Activated CD4-positive, alpha-beta memory T cell treated with anti-CD3 and anti-CD28 coated beads for 36 hours (primary cell): Measurements from ENCODE around the gene C7. TPM values are rescaled to one million over a fixed set of nuclear protein-coding genes. Genes with fewer than 3 reads are reported as not detected.
"Not testable (repeated sequence)": the region's sequence is repeated elsewhere in the genome, so short reads cannot be mapped to it uniquely, and the experiment has no call there.

Source experiments
- CTCF ChIA-PET: fragments of 350-600 bp; sonication (Branson Sonifier 250); formaldehyde crosslinking; loops from one replicate; lab custom pipeline; 2021; ENCODE audit warnings: antibody characterized with exemption, inconsistent platforms; lab: Charles Lee
- POLR2A ChIA-PET: fragments of 350-600 bp; sonication (Branson Sonifier 250); formaldehyde crosslinking; loops from one replicate; lab custom pipeline; 2021; ENCODE audit warnings: antibody characterized with exemption; lab: Charles Lee
- DNase-seq: peaks from one replicate; pipeline ENCODE4 v3.0.0-alpha.2; 2020
- H3K27ac Mint-ChIP-seq: one replicate; pipeline ENCODE4 v1.8.0; 2021; ENCODE audit warnings: mixed read lengths
- H3K27me3 Mint-ChIP-seq: one replicate; pipeline ENCODE4 v1.8.0; 2021; ENCODE audit warnings: mixed read lengths
- H3K36me3 Mint-ChIP-seq: one replicate; pipeline ENCODE4 v1.8.0; 2021; ENCODE audit warnings: mixed read lengths
- H3K4me1 Mint-ChIP-seq: one replicate; pipeline ENCODE4 v1.8.0; 2021; ENCODE audit warnings: low read depth, mixed read lengths
- H3K4me3 Mint-ChIP-seq: one replicate; pipeline ENCODE4 v1.8.0; 2021; ENCODE audit warnings: mild to moderate bottlenecking, mixed read lengths
- H3K9me3 Mint-ChIP-seq: one replicate; pipeline ENCODE4 v1.8.0; 2021; ENCODE audit warnings: mixed read lengths
- intact Hi-C: fragments of 100-400 bp; cut with micrococcal nuclease; formaldehyde crosslinking; loops from one replicate; pipeline ENCODE4 v1.15.1; 2023
- total RNA-seq, 2 experiments: library from RNA; stranded (reverse); gene quantifications; one replicate each; pipeline ENCODE4 v1.2.3, GENCODE V29; 2021

Gene C7
- not detected for total RNA-seq

- intact Hi-C loops = loop anchor here (10.0 kb wide), 1 partner anchor 616 kb away; no protein-coding TSS in a partner anchor
- no peak for DNase-seq
- POLR2A ChIA-PET = no interaction called here
- H3K36me3 Mint-ChIP-seq = no peaks in the 10 kb centered on the region
- no peak within 1 kb of the TSS for H3K4me3 Mint-ChIP-seq
- H3K27me3 Mint-ChIP-seq = peaks cover 4% of the 10 kb centered on the region
- no peaks in the 10 kb centered on the region for H3K9me3 Mint-ChIP-seq
- H3K27ac Mint-ChIP-seq = no peak within 1 kb of the TSS
- CTCF ChIA-PET = no interaction called here
- no peaks in the 10 kb centered on the region for H3K4me1 Mint-ChIP-seq
Observed at GRCh38 chr5:40909264-40909663, at the start of gene C7. TSS of gene C7 (plus strand) at chr5:40909497. CDS start at chr5:40909611, 114 bp downstream.

GRCh38 chr5:40860711-40861110 lies 48.6 kb upstream of the C7 start:
- CTCF ChIA-PET = no interaction called here
- peaks cover 12% of the 10 kb centered on the region for H3K9me3 Mint-ChIP-seq
- intact Hi-C loops = no loop called here
- peaks cover 3% of the 10 kb centered on the region for H3K36me3 Mint-ChIP-seq
- no peaks in the 10 kb centered on the region for H3K4me1 Mint-ChIP-seq
- H3K27me3 Mint-ChIP-seq = no peaks in the 10 kb centered on the region
- POLR2A ChIA-PET = no interaction called here
- no peak overlapping the region for H3K4me3 Mint-ChIP-seq
- DNase-seq = no peak
- H3K27ac Mint-ChIP-seq = no peak overlapping the region

GRCh38 chr5:40865004-40865403 lies 44.3 kb upstream of the C7 start:
- CTCF ChIA-PET, DNase-seq, intact Hi-C loops, H3K4me3 Mint-ChIP-seq, H3K36me3 Mint-ChIP-seq, POLR2A ChIA-PET, H3K27ac Mint-ChIP-seq, H3K4me1 Mint-ChIP-seq, H3K27me3 Mint-ChIP-seq: not testable (repeated sequence)
- peaks cover 12% of the 10 kb centered on the region for H3K9me3 Mint-ChIP-seq

DNA sequence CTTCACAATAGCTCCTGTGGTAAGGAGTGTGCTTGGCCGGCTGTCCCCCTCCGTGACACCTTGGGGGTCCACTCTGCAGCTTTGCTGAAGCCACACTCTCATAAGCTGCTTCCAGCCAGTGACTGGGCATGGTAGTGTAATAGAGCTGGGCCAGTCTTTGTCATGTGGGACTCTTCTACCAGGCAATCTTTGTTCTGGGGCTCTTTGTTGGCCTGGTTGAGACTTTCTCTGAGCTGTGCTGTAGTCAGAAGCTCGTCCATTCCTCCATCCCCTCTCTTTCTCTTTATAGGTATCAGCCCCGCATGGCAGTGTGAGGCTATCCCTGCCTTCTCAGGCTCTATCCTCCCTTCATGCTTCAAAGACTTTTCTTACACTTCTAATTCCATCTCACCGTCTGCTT lies 42.5 kb upstream of the C7 start:
- H3K27ac Mint-ChIP-seq = no peak overlapping the region
- ChIA-PET POLR2A (interaction anchor here (0.9 kb wide), 1 partner anchor 25 kb away, joined by 3 read pairs; no protein-coding TSS in a partner anchor), CTCF (interaction anchor here (1.8 kb wide), 1 partner anchor 12 kb away, joined by 7 read pairs; no protein-coding TSS in a partner anchor)
- H3K4me3 Mint-ChIP-seq = no peak overlapping the region
- H3K4me1 Mint-ChIP-seq = no peaks in the 10 kb centered on the region
- peaks cover 12% of the 10 kb centered on the region for H3K9me3 Mint-ChIP-seq
- H3K27me3 Mint-ChIP-seq = no peaks in the 10 kb centered on the region
- intact Hi-C loops = no loop called here
- no peak for DNase-seq
- peaks cover 3% of the 10 kb centered on the region for H3K36me3 Mint-ChIP-seq

- DNase-seq = no peak
- CTCF ChIA-PET = no interaction called here
- intact Hi-C loops = no loop called here
- no peaks in the 10 kb centered on the region for H3K27me3 Mint-ChIP-seq
- no peaks in the 10 kb centered on the region for H3K4me1 Mint-ChIP-seq
- H3K27ac Mint-ChIP-seq = no peak overlapping the region
- peaks cover 3% of the 10 kb centered on the region for H3K36me3 Mint-ChIP-seq
- H3K4me3 Mint-ChIP-seq = no peak overlapping the region
- peaks cover 9% of the 10 kb centered on the region for H3K9me3 Mint-ChIP-seq
- POLR2A ChIA-PET = no interaction called here
Observed at GRCh38 chr5:40869384-40869783, 39.9 kb upstream of the C7 start.

DNA sequence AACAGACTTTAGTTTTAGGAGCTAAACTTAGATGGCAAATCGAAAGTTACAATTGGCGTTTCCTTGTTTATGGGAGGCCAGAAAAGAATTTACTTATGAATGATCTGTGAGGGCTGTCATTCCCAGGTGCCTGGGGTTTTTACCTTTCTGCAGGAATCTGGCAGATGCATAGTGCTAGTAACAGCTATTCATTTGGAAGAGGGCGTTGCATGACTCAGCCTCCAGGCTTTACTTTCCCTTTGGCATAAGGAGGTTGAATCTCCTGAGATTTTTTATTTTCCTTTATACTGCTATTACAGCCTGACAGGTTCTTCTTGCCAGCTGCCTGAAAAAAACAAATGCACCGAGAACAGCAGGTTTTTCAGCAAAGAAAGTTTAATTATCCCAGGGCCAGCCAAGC lies 38.1 kb upstream of the C7 start:
- H3K27me3 Mint-ChIP-seq = no peaks in the 10 kb centered on the region
- POLR2A ChIA-PET = interaction anchor here (0.6 kb wide), 1 partner anchor 25 kb away, joined by 4 read pairs; no protein-coding TSS in a partner anchor
- H3K4me1 Mint-ChIP-seq = no peaks in the 10 kb centered on the region
- CTCF ChIA-PET = no interaction called here
- intact Hi-C loops = no loop called here
- DNase-seq = no peak
- H3K27ac Mint-ChIP-seq = no peak overlapping the region
- no peak overlapping the region for H3K4me3 Mint-ChIP-seq
- no peaks in the 10 kb centered on the region for H3K36me3 Mint-ChIP-seq
- no peaks in the 10 kb centered on the region for H3K9me3 Mint-ChIP-seq

GRCh38 chr5:40872253-40872652 lies 37.0 kb upstream of the C7 start:
- CTCF ChIA-PET = interaction anchor here (0.6 kb wide), 1 partner anchor 1193 kb away, joined by 3 read pairs; no protein-coding TSS in a partner anchor
- not testable (repeated sequence) for H3K4me3 Mint-ChIP-seq

GRCh38 chr5:40873286-40873880 lies 35.9 kb upstream of the C7 start:
- H3K4me1 Mint-ChIP-seq = peaks cover 4% of the 10 kb centered on the region
- ChIA-PET CTCF (no interaction called here), POLR2A (no interaction called here)
- peaks cover 8% of the 10 kb centered on the region for H3K36me3 Mint-ChIP-seq
- no peak overlapping the region for H3K4me3 Mint-ChIP-seq
- peaks cover 1% of the 10 kb centered on the region for H3K27me3 Mint-ChIP-seq
- DNase-seq = no peak
- intact Hi-C loops = no loop called here
- H3K27ac Mint-ChIP-seq = no peak overlapping the region
- peaks cover 10% of the 10 kb centered on the region for H3K9me3 Mint-ChIP-seq

More at GRCh38 chr5:40872253-40872652, 37.0 kb upstream of the C7 start:
- H3K27me3 Mint-ChIP-seq, H3K27ac Mint-ChIP-seq, intact Hi-C loops, H3K9me3 Mint-ChIP-seq, POLR2A ChIA-PET, DNase-seq, H3K4me1 Mint-ChIP-seq, H3K36me3 Mint-ChIP-seq: not testable (repeated sequence)

- no peak overlapping the region for H3K27ac Mint-ChIP-seq
Observed at GRCh38 chr5:40875958-40876357, 33.3 kb upstream of the C7 start.

GRCh38 chr5:40877371-40877988 lies 31.8 kb upstream of the C7 start:
- Mint-ChIP-seq H3K9me3 (peaks cover 15% of the 10 kb centered on the region), H3K4me3 (no peak overlapping the region), H3K27me3 (peaks cover 1% of the 10 kb centered on the region), H3K36me3 (peaks cover 8% of the 10 kb centered on the region), H3K27ac (no peak overlapping the region), H3K4me1 (peaks cover 4% of the 10 kb centered on the region)
- intact Hi-C loops = loop anchor here (5.0 kb wide), 4 partner anchors 35 to 710 kb away; partner anchors contain the start of gene CARD6
- ChIA-PET POLR2A (interaction anchor here (0.6 kb wide), 1 partner anchor 1806 kb away, joined by 3 read pairs; no protein-coding TSS in a partner anchor), CTCF (interaction anchor here (0.6 to 1.2 kb wide), 3 partner anchors 126 to 978 kb away, joined by 3 read pairs; no protein-coding TSS in a partner anchor)
- DNase-seq = peak; percentile 51

More at GRCh38 chr5:40875958-40876357, 33.3 kb upstream of the C7 start:
- intact Hi-C loops = loop anchor here (5.0 kb wide), 4 partner anchors 34 to 709 kb away; partner anchors contain the start of gene CARD6
- ChIA-PET POLR2A (interaction anchor here (0.9 kb wide), 1 partner anchor 100 kb away, joined by 3 read pairs; no protein-coding TSS in a partner anchor), CTCF (no interaction called here)
- H3K36me3 Mint-ChIP-seq = peaks cover 8% of the 10 kb centered on the region
- H3K27me3 Mint-ChIP-seq = peaks cover 1% of the 10 kb centered on the region
- peaks cover 4% of the 10 kb centered on the region for H3K4me1 Mint-ChIP-seq
- no peak overlapping the region for H3K4me3 Mint-ChIP-seq
- no peak for DNase-seq
- H3K9me3 Mint-ChIP-seq = peaks cover 10% of the 10 kb centered on the region

GRCh38 chr5:40879163-40879942 lies 29.9 kb upstream of the C7 start:
- H3K4me3 Mint-ChIP-seq = no peak overlapping the region
- H3K27me3 Mint-ChIP-seq = peaks cover 1% of the 10 kb centered on the region
- intact Hi-C loops = loop anchor here (1.0 to 5.0 kb wide), 8 partner anchors 37 to 1301 kb away; partner anchors contain the start of genes CARD6 and TTC33
- CTCF ChIA-PET = interaction anchor here (0.7 to 1.4 kb wide), 7 partner anchors 12 to 722 kb away, joined by 3 to 7 read pairs (median 3); partner anchors contain the start of gene CARD6
- POLR2A ChIA-PET = no interaction called here
- no peak for DNase-seq
- no peak overlapping the region for H3K27ac Mint-ChIP-seq
- H3K36me3 Mint-ChIP-seq = peaks cover 8% of the 10 kb centered on the region
- peaks cover 4% of the 10 kb centered on the region for H3K4me1 Mint-ChIP-seq
- H3K9me3 Mint-ChIP-seq = peaks cover 15% of the 10 kb centered on the region
